ENCODE data around the gene ZNF469.
A peak's percentile ranks its signal among the peaks of the same experiment; 100 is the strongest.

Gene ZNF469

GRCh38 chr16:88382491-88383400, at the start of gene ZNF469:
ZNF469 (plus strand) TSS chr16:88382959; CDS start chr16:88427471, 44,512 bp downstream.
- DNase-seq: no peak

GRCh38 chr16:88333848-88334777, 48.6 kb upstream of the ZNF469 start:
- no peak for DNase-seq

- DNase-seq: no peak
Observed at GRCh38 chr16:88334778-88335720, 47.7 kb upstream of the ZNF469 start.

- DNase-seq: no peak
Observed at GRCh38 chr16:88337021-88337420, 45.7 kb upstream of the ZNF469 start.

DNA sequence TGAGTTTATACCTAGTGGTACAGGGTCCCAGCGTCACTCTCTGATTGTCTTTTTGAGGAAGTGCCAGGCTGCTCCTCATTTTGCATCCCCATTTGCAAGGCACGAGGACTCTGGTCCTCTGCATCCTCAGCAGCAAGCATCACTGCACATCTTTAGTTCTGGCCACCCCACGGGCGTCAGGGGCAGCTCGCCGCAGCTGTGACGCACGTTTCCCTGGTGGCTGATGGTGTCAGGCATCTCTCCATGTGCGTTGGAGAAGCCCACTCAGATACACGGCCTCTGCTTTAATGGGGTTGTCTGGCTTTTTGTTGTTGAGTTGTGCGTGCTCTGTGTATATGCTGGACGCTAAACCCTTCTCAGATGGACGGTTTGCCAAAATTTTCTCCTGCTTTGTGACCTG, 45.2 kb upstream of the ZNF469 start:
- no peak for DNase-seq

DNA sequence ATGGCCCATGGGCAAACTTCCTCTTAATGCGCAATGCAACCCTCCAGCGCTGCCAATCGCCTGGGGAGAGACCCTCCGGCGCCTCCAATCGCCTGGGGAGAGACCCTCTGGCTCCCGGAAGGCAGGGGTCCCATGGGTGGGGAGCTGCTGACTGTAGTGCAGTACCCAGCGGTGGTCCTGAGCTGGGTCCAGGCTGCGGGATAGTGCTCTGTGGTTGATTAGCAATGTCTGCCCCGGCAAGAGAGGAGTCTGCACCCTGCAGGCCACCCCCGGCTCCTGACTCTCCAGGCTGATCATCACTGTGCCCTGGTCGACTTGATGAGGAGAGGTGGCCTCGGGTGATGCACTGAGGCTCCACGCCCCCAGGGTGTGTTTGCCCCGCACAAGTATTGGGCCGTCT, 44.6 kb upstream of the ZNF469 start:
- no peak for DNase-seq

- DNase-seq: no peak
Observed at GRCh38 chr16:88338896-88339295, 43.9 kb upstream of the ZNF469 start.

DNA sequence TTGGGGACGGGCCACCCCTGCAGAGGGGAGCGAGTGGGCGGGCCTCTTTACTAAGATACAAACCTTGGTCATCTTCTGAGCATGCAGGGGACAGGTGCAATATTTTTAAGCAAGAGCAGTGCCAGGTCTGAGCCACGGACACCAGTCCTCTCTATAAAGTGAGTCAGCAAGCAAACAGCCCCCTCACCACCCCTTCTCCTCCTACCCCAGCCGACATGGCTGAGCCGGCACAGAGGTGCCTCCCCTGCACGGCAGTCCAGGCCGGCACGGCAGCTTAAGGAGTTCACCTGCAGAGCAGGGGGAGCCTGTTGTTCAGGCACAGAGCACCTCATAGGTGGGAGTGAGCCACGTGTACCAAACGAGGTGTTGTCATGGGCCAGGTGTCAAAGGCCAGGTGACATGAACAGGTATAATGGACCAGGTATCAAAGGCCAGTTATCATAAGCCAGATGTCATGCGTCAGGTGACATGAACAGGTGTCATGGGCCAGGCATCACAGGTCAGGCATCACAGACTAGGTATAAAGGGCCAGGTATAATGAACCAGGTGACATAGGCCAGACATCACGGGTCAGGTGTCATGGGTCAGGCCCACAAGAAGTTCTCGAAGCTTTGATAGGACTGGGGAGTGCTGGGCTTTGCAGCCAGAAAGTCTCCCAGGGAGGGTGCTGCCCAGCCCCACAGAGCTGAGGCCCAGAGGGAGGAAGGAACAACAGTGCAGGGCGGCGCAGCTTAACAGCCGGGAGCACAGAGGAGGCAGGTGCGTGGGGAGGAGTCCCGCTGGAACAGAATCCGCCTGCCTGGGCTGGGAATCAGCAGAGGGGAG, 42.6 kb upstream of the ZNF469 start:
- no peak for DNase-seq

DNA sequence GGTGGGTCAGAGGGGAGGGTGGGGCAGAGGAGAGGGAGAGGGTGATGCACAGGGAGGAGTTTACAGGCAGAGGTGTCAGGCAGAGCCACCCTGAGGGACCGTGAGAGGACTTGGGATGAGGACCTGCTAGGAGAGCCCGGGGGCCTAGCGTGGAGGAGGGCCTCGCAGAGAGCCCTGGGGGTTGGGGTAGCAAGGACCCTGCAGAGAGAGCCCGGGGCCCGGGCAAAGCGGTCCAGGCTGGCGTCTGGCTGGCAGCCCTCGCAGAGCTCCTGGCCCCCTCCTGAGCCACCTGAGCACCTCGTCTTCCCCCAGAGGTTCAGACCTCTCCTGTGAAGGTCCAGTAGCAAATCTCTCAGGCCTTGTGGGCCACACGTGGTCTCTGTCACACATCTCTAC, 42.0 kb upstream of the ZNF469 start:
- DNase-seq: no peak

GRCh38 chr16:88341551-88342290, 41.0 kb upstream of the ZNF469 start:
- no peak for DNase-seq

GRCh38 chr16:88342491-88342890, 40.3 kb upstream of the ZNF469 start:
- DNase-seq: no peak

DNA sequence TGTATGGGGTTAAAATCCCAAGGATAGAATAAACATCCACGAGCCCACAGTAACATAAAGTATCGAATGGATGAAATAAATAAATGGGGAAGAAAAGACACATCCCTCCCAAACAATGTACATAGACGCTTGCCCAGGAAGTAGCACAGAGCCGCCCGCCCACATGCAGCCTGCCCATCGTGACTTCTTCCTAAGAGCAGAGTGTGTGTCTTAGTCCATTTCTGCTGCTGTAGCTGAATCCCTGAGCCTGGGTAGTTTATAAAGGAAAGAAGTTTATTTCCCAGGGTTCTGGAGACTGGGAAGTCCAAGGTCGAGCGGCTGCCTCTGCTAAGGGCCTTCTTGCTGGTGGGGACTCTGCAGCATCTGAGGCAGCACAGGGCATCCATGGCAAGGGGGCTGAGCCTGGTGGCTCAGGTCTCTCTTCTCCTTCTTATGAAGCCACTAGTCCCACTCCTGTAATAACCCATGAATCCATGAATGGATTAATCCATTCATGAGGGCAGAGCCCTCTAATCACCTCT, 39.4 kb upstream of the ZNF469 start:
- DNase-seq: no peak

DNA sequence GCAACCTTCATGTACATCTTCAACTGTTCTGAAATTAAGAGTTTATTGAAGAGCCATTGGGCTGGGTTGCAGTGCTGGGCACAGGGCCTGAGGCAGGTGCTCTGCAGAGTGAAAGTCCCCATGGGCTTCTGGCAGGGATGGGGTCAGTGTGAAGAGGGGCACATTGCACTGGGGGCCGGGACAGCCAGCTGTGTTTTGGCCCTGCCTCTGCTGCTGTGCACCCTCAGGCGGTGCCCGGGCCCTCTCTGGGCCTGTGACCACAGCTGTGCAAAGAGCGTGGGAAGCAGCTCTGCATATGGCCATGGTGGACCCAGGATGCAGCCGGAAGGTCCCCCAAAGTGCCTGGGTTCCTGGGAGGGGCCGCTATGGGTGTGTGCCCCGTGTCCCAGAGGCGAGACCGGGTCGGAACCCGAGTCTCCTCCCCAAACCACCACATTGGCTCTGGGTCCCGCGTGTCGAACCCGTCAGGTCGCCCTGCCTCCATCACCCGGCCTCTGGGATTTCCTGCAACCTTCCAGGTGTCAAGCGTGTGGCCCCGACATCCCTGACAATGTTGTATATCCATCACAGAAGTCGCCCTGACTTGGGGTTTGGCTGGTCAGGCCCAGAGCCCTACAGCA, 38.2 kb upstream of the ZNF469 start:
- no peak for DNase-seq

- DNase-seq: no peak
Observed at GRCh38 chr16:88345031-88345720, 37.6 kb upstream of the ZNF469 start.

DNA sequence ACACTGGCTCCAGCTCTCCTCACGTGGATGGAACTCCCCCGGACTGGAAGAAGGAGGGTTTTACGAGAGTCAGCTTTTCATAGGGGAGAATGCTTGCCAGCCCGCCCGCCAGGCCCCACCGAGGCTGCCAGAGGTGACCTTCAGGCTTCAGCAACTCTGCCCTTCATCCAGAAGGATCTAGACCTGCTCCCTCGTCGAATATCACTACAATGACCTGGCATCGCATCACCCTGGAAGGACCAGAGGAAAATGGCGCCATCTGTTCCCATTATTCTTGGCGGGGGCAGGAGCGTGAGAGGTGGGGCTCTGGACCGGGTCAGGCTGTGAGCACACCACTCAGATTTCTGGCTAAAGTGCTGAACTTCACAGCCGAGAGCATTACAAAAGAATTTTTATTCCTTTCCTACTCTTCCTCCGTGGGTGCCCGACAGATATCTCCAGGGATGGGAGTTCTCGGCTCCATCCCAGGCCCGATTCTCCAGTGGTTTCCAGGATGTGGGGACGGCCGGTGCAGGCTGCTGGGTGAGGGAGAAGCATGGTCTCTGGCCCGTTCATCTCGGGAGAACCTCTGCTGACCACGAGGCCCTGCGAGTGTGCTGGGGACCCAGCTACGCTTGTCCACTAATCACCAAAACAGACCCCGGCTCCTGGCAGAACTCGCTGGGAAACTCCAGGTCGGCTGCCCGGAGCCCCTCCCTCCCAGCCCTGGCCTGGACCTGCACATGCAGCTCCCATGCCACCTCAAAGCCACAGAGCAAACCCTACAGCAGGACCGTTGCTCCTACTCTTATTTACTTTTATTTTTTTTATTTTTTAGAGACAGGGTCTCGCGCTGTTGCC, 36.8 kb upstream of the ZNF469 start:
- DNase-seq: no peak

DNA sequence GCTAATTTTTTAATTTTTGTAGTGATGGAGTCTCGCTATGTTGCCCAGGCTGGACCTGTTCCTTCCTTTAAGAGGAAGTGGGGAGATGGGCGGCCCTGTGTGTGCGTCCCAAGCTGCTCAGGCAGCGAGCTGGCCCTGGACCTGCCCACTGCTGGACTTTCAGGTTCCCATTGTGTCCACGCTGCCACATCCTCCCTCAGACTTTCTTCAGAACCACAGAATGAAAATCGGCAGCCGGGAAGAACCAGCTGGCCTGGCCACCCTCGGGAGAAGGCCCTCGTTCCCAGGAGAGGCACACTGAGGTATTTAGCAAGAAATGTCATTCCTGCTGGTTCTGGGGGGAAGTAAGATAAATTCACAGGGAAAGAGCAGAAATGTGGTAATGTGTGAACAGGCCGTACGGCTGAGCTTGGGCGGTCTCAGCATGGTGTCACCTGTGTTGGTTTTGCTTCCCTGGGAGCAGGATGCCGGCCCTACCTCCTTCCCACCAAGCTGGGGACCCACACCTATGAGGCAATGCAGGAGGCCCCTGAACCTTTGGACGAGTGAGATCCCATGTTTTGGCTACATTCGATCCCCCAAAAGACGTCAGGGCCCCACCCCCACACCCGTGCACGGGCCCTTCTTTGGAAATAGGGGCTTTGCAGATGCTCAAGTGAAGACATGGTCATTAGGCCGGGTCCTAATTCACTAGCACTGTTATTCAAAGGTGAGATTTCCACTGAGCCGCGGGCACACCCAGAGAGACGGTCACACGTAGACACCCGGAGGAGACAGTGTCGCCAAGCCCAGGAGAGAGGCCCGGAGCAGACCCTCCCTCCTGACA, 35.9 kb upstream of the ZNF469 start:
- no peak for DNase-seq

- DNase-seq: peak; percentile 23
Observed at GRCh38 chr16:88347656-88348376, 34.9 kb upstream of the ZNF469 start.
